Prostate gland (tissue), 2 donors: ENCODE results near the gene C1QTNF9.
"Not testable (repeated sequence)": the region's sequence is repeated elsewhere in the genome, so short reads cannot be mapped to it uniquely, and the experiment has no call there.

Source experiments
- CTCF ChIP-seq, 4 experiments: fragments of 200-600 bp in 2 of 4; fragments of 450-650 bp in 2 of 4; sonication (generic) in 2 of 4; IDR thresholded peaks; 1 replicate in 3 of 4; 2 replicates in 1 of 4; pipeline ENCODE4 v1.5.1; 2016 to 2019; ENCODE audit warnings: antibody characterized with exemption in 4 of 4, mild to moderate bottlenecking in 2 of 4, moderate library complexity in 2 of 4
- POLR2A ChIP-seq: fragments of 450-650 bp; IDR thresholded peaks from one replicate; pipeline ENCODE4 v1.6.1; 2016; ENCODE audit warnings: antibody characterized with exemption, mild to moderate bottlenecking

GRCh38 chr13:24322470-24322869 is 13.1 kb downstream of the C1QTNF9 start:
- peak in 1 of 4 experiments; percentile 27 for TF ChIP-seq CTCF (IDR thresholded peaks at IDR 0.05)
- TF ChIP-seq POLR2A, result not testable (repeated sequence)
